CD14-positive monocyte (primary cell): Measurements from ENCODE around the gene SLX4. TPM values are rescaled to one million over a fixed set of nuclear protein-coding genes. Genes with fewer than 3 reads are reported as not detected.
A peak's percentile ranks its signal among the peaks of the same experiment; 100 is the strongest.

Source experiments
- DNase-seq, 3 donors: peaks; one replicate each; pipeline ENCODE4 v3.0.0-alpha.2; 2011 to 2022
- H2AFZ ChIP-seq: 2 replicates; pipeline ENCODE4 v1.6.0; 2012; ENCODE audit warnings: mild to moderate bottlenecking, low read depth, low read length, inconsistent platforms; ENCODE audit not compliant: insufficient read depth, poor library complexity, severe bottlenecking
- H3K27ac ChIP-seq, 2 donors: 1 replicate in 1 of 2; 2 replicates in 1 of 2; pipeline ENCODE4 v1.5.1; 2012 to 2013; ENCODE audit warnings: low read length in 2 of 2, control low read depth in 1 of 2, inconsistent platforms in 1 of 2, low read depth in 1 of 2, mild to moderate bottlenecking in 1 of 2
- H3K27me3 ChIP-seq, 2 donors: one replicate each; pipeline versions ENCODE4 v1.6.0 to v1.6.1; 2011 to 2013; ENCODE audit warnings: low read length in 2 of 2; ENCODE audit not compliant: control insufficient read depth in 2 of 2, insufficient read depth in 2 of 2
- H3K36me3 ChIP-seq, 2 donors: replicated peaks in 1 of 2; 1 replicate in 1 of 2; 2 replicates in 1 of 2; pipeline versions ENCODE4 v1.5.1 to v1.6.1; 2012 to 2013; ENCODE audit warnings: low read length in 2 of 2, control low read depth in 1 of 2, inconsistent platforms in 1 of 2, mild to moderate bottlenecking in 1 of 2; ENCODE audit not compliant: insufficient read depth in 2 of 2, control insufficient read depth in 1 of 2
- H3K4me1 ChIP-seq, 2 donors: 1 replicate in 1 of 2; 2 replicates in 1 of 2; pipeline versions ENCODE4 v1.5.1 to v1.6.1; 2012 to 2013; ENCODE audit warnings: low read length in 2 of 2, control low read depth in 1 of 2, inconsistent platforms in 1 of 2, mild to moderate bottlenecking in 1 of 2, moderate library complexity in 1 of 2; ENCODE audit not compliant: insufficient read depth in 2 of 2, control insufficient read depth in 1 of 2
- H3K4me2 ChIP-seq: replicated peaks from 2 replicates; pipeline ENCODE3; 2012; ENCODE audit warnings: low read length, moderate library complexity, mild to moderate bottlenecking; ENCODE audit not compliant: poor library complexity, severe bottlenecking; ENCODE audit errors: extremely low read depth
- H3K4me3 ChIP-seq, 3 experiments: fragments of 200-600 bp in 1 of 3; sonication (generic) in 1 of 3; replicated peaks in 1 of 3; 1 replicate in 2 of 3; 2 replicates in 1 of 3; pipeline ENCODE4 v1.5.1; 2011 to 2013; ENCODE audit warnings: low read length in 3 of 3, mild to moderate bottlenecking in 3 of 3, control low read depth in 2 of 3, low read depth in 2 of 3, inconsistent platforms in 1 of 3, moderate library complexity in 1 of 3
- H3K79me2 ChIP-seq: 2 replicates; pipeline ENCODE4 v1.6.0; 2012; ENCODE audit warnings: mild to moderate bottlenecking, control low read depth, inconsistent platforms, low read length, moderate library complexity; ENCODE audit not compliant: insufficient read depth
- H3K9ac ChIP-seq: 2 replicates; pipeline ENCODE4 v1.6.0; 2017; ENCODE audit warnings: low read length, mild to moderate bottlenecking; ENCODE audit not compliant: insufficient read depth, poor library complexity, severe bottlenecking
- H3K9me3 ChIP-seq, 2 donors: replicated peaks in 1 of 2; 1 replicate in 1 of 2; 2 replicates in 1 of 2; pipeline versions ENCODE4 v1.5.1 to v1.6.1; 2012 to 2013; ENCODE audit warnings: low read length in 2 of 2, control low read depth in 1 of 2; ENCODE audit not compliant: control insufficient read depth in 1 of 2, insufficient read depth in 1 of 2
- H4K20me1 ChIP-seq: 2 replicates; pipeline ENCODE4 v1.6.0; 2012; ENCODE audit warnings: mild to moderate bottlenecking, low read length, control low read depth, moderate library complexity; ENCODE audit not compliant: insufficient read depth
- H3K27ac Mint-ChIP-seq, 7 donors: one replicate each; pipeline ENCODE4 v1.8.0; 2020; ENCODE audit warnings: mild to moderate bottlenecking in 7 of 7, mixed read lengths in 7 of 7, moderate library complexity in 6 of 7, inconsistent platforms in 2 of 7
- H3K27me3 Mint-ChIP-seq, 3 donors: one replicate each; pipeline ENCODE4 v1.8.0; 2021 to 2022; ENCODE audit warnings: low read depth in 3 of 3, mild to moderate bottlenecking in 3 of 3, mixed read lengths in 3 of 3, moderate library complexity in 3 of 3, inconsistent platforms in 1 of 3
- H3K36me3 Mint-ChIP-seq, 2 donors: one replicate each; pipeline ENCODE4 v1.8.0; 2020; ENCODE audit warnings: mixed read lengths in 2 of 2, inconsistent platforms in 1 of 2, mild to moderate bottlenecking in 1 of 2
- H3K4me1 Mint-ChIP-seq: one replicate; pipeline ENCODE4 v1.8.0; 2020; ENCODE audit warnings: mild to moderate bottlenecking, mixed read lengths
- H3K4me3 Mint-ChIP-seq, 2 donors: one replicate each; pipeline ENCODE4 v1.8.0; 2020; ENCODE audit warnings: mild to moderate bottlenecking in 2 of 2, mixed read lengths in 2 of 2, moderate library complexity in 1 of 2
- H3K9me3 Mint-ChIP-seq, 7 donors: one replicate each; pipeline ENCODE4 v1.8.0; 2020 to 2022; ENCODE audit warnings: mixed read lengths in 7 of 7, mild to moderate bottlenecking in 6 of 7, moderate library complexity in 6 of 7, inconsistent platforms in 2 of 7
- CTCF ChIP-seq: fragments of 200-600 bp; IDR thresholded peaks from one replicate; pipeline ENCODE4 v1.8.0; 2022; ENCODE audit warnings: antibody characterized with exemption, mild to moderate bottlenecking
- WGBS: methylation state at CpG from one replicate; pipeline ENCODE4 v1.1.5; 2013; ENCODE audit warnings: missing lambda C conversion rate; ENCODE audit not compliant: insufficient coverage; 5-methylcytosine and 5-hydroxymethylcytosine counted together
- intact Hi-C, 2 donors: fragments of 100-400 bp; cut with micrococcal nuclease; formaldehyde crosslinking; loops; one replicate each; pipeline versions ENCODE4 v1.15.0 to v1.15.1; 2023
- polyA plus RNA-seq, 3 donors: library from polyadenylated mRNA; depleted of rRNA in 1 of 3; unstranded in 2 of 3; stranded (reverse) in 1 of 3; fragments of 300-500 nt in 2 of 3; fragments of >200 nt in 1 of 3; fragmentation: Illumina TruSeq in 2 of 3; gene quantifications; 1 replicate in 2 of 3; 2 replicates in 1 of 3; pipeline ENCODE4 v1.2.3, GENCODE V29; 2012 to 2021

The SLX4 gene
- polyA plus RNA-seq, 3 donors, result 0.12 to 2.4 (median 0.71) TPM

GRCh38 chr16:3581392-3581791, 30.0 kb downstream of the SLX4 start:
- peaks cover 45 to 61% of the 10 kb centered on the region in 2 donors for H3K36me3 Mint-ChIP-seq
- H3K9me3 Mint-ChIP-seq, result peaks cover 0 to 7% (median 2%) of the 10 kb centered on the region in 7 donors
- intact Hi-C loops, result loop anchor here in 1 of 2 donors (10.0 kb wide), 1 partner anchor 63 kb away; no protein-coding TSS in a partner anchor
- Histone ChIP-seq H4K20me1 (no peaks in the 10 kb centered on the region), H3K36me3 (peaks cover 17 to 32% of the 10 kb centered on the region in 2 donors), H3K4me2 (no peak overlapping the region), H3K27me3 (peaks cover 0 to 23% of the 10 kb centered on the region in 2 donors), H3K4me1 (peaks cover 41 to 44% of the 10 kb centered on the region in 2 donors), H3K4me3 (no peak overlapping the region), H3K9ac (no peak overlapping the region), H3K27ac (no peak overlapping the region), H2AFZ (no peak overlapping the region), H3K79me2 (no peaks in the 10 kb centered on the region), H3K9me3 (no peaks in the 10 kb centered on the region)
- H3K4me3 Mint-ChIP-seq, result no peak overlapping the region
- WGBS, result 98% methylated on average over 10 of the region's 10 CpGs
- peaks cover 35 to 58% (median 42%) of the 10 kb centered on the region in 3 donors for H3K27me3 Mint-ChIP-seq
- DNase-seq, result no peak
- peaks cover 47% of the 10 kb centered on the region for H3K4me1 Mint-ChIP-seq
- H3K27ac Mint-ChIP-seq, result no peak overlapping the region
- TF ChIP-seq CTCF, result no peak

- peaks cover 0 to 30% of the 10 kb centered on the region in 2 donors for H3K27me3 ChIP-seq
- intact Hi-C loops, result loop anchor here in 1 of 2 donors (10.0 kb wide), 1 partner anchor 64 kb away; no protein-coding TSS in a partner anchor
Measured at GRCh38 chr16:3580686-3581085, 30.7 kb downstream of the SLX4 start.

More at GRCh38 chr16:3580686-3581085, 30.7 kb downstream of the SLX4 start:
- no peak overlapping the region for H3K4me3 ChIP-seq
- H3K9ac ChIP-seq, result peak overlapping the region; percentile 7
- 19% methylated on average over 3 of the region's 8 CpGs for WGBS
- peaks cover 0 to 7% (median 2%) of the 10 kb centered on the region in 7 donors for H3K9me3 Mint-ChIP-seq
- H3K9me3 ChIP-seq, result no peaks in the 10 kb centered on the region
- H3K36me3 ChIP-seq, result peaks cover 17 to 32% of the 10 kb centered on the region in 2 donors
- H3K27ac ChIP-seq, result no peak overlapping the region
- no peak for TF ChIP-seq CTCF
- H3K4me2 ChIP-seq, result peak overlapping the region; percentile 38
- no peak for DNase-seq
- H4K20me1 ChIP-seq, result no peaks in the 10 kb centered on the region
- peak overlapping the region in 1 of 7 donors; percentile 50 for H3K27ac Mint-ChIP-seq
- peak overlapping the region; percentile 44 for H2AFZ ChIP-seq
- peaks cover 40 to 54% of the 10 kb centered on the region in 2 donors for H3K36me3 Mint-ChIP-seq
- H3K79me2 ChIP-seq, result no peaks in the 10 kb centered on the region
- H3K4me1 Mint-ChIP-seq, result peaks cover 47% of the 10 kb centered on the region
- peaks cover 37 to 64% (median 44%) of the 10 kb centered on the region in 3 donors for H3K27me3 Mint-ChIP-seq
- H3K4me3 Mint-ChIP-seq, result peak overlapping the region in 1 of 2 donors; percentile 81
- H3K4me1 ChIP-seq, result peaks cover 41 to 45% of the 10 kb centered on the region in 2 donors
